HUES48 (cell line): ENCODE measurements around the gene TIMM44.
"Not testable (repeated sequence)": the region's sequence is repeated elsewhere in the genome, so short reads cannot be mapped to it uniquely, and the experiment has no call there.

Source experiments
- H3K27ac ChIP-seq: one replicate; pipeline ENCODE4 v1.7.0; 2013; ENCODE audit warnings: low read depth, low read length, inconsistent platforms
- H3K27me3 ChIP-seq: 2 replicates; pipeline ENCODE4 v1.6.1; 2013; ENCODE audit warnings: mild to moderate bottlenecking, low read length; ENCODE audit not compliant: control insufficient read depth, insufficient read depth
- H3K36me3 ChIP-seq: 2 replicates; pipeline ENCODE4 v1.6.1; 2013; ENCODE audit warnings: low read length; ENCODE audit not compliant: control insufficient read depth, insufficient read depth
- H3K4me1 ChIP-seq: 2 replicates; pipeline ENCODE4 v1.6.1; 2013; ENCODE audit warnings: mild to moderate bottlenecking, low read length; ENCODE audit not compliant: control insufficient read depth, insufficient read depth
- H3K4me3 ChIP-seq: 2 replicates; pipeline ENCODE4 v1.5.1; 2013; ENCODE audit warnings: mild to moderate bottlenecking, low read depth, low read length
- H3K9ac ChIP-seq: 2 replicates; pipeline ENCODE4 v1.6.1; 2013; ENCODE audit warnings: mild to moderate bottlenecking, low read depth, low read length, moderate library complexity
- H3K9me3 ChIP-seq: 2 replicates; pipeline ENCODE4 v1.6.1; 2013; ENCODE audit warnings: low read length; ENCODE audit not compliant: control insufficient read depth, insufficient read depth

Gene TIMM44

GRCh38 chr19:7894612-7895309 is 48.7 kb downstream of the TIMM44 start:
- Histone ChIP-seq H3K36me3 (peaks cover 7% of the 10 kb centered on the region; the same call in 1 of the 2 replicates), H3K4me3 (no peak overlapping the region), H3K27ac (no peak overlapping the region), H3K4me1 (no peaks in the 10 kb centered on the region; the same call in 1 of the 2 replicates), H3K9me3 (no peaks in the 10 kb centered on the region), H3K9ac (no peak overlapping the region), H3K27me3 (no peaks in the 10 kb centered on the region)

GRCh38 chr19:7893362-7894101 is 49.9 kb downstream of the TIMM44 start:
- not testable (repeated sequence) for H3K4me1 ChIP-seq, H3K4me3 ChIP-seq, H3K27ac ChIP-seq, H3K9ac ChIP-seq, H3K36me3 ChIP-seq, H3K27me3 ChIP-seq, H3K9me3 ChIP-seq

- Histone ChIP-seq H3K9me3 (no peaks in the 10 kb centered on the region), H3K4me3 (peak overlapping the region; percentile 70), H3K4me1 (no peaks in the 10 kb centered on the region), H3K27ac (no peak overlapping the region), H3K27me3 (peaks cover 7% of the 10 kb centered on the region; the same call in 1 of the 2 replicates), H3K36me3 (no peaks in the 10 kb centered on the region), H3K9ac (peak overlapping the region; percentile 44; the same call in 1 of the 2 replicates)
Observed at GRCh38 chr19:7888826-7889217, 54.6 kb downstream of the TIMM44 start.

GRCh38 chr19:7888145-7888825 is 55.2 kb downstream of the TIMM44 start, which contains the start of gene LRRC8E:
TSS of gene LRRC8E (plus strand) at chr19:7888510. CDS start at chr19:7895604, 7,094 bp downstream.
- peak within 1 kb of the TSS; percentile 44; the same call in 1 of the 2 replicates for H3K9ac ChIP-seq
- no peaks in the 10 kb centered on the region for H3K36me3 ChIP-seq
- H3K4me1 ChIP-seq: no peaks in the 10 kb centered on the region
- no peaks in the 10 kb centered on the region for H3K9me3 ChIP-seq
- H3K27ac ChIP-seq: no peak within 1 kb of the TSS
- peak within 1 kb of the TSS; percentile 70 for H3K4me3 ChIP-seq
- peaks cover 7% of the 10 kb centered on the region; the same call in 1 of the 2 replicates for H3K27me3 ChIP-seq

- H3K36me3 ChIP-seq: no peaks in the 10 kb centered on the region
- no peak overlapping the region for H3K9ac ChIP-seq
- no peak overlapping the region for H3K4me3 ChIP-seq
- H3K4me1 ChIP-seq: no peaks in the 10 kb centered on the region
- no peaks in the 10 kb centered on the region for H3K9me3 ChIP-seq
- peaks cover 7% of the 10 kb centered on the region; the same call in 1 of the 2 replicates for H3K27me3 ChIP-seq
- H3K27ac ChIP-seq: no peak overlapping the region
Observed at GRCh38 chr19:7887408-7888144, 55.9 kb downstream of the TIMM44 start.

- no peaks in the 10 kb centered on the region for H3K36me3 ChIP-seq
- H3K4me3 ChIP-seq: no peak overlapping the region
- H3K9ac ChIP-seq: no peak overlapping the region
- peaks cover 7% of the 10 kb centered on the region; the same call in 1 of the 2 replicates for H3K27me3 ChIP-seq
- no peaks in the 10 kb centered on the region for H3K4me1 ChIP-seq
- no peak overlapping the region for H3K27ac ChIP-seq
- no peaks in the 10 kb centered on the region for H3K9me3 ChIP-seq
Observed at GRCh38 chr19:7885818-7886217, 57.6 kb downstream of the TIMM44 start.

GRCh38 chr19:7883796-7884570 is 59.5 kb downstream of the TIMM44 start:
- Histone ChIP-seq H3K27ac (no peak overlapping the region), H3K4me3 (no peak overlapping the region), H3K27me3 (peaks cover 6% of the 10 kb centered on the region; the same call in 1 of the 2 replicates), H3K9ac (no peak overlapping the region), H3K9me3 (no peaks in the 10 kb centered on the region), H3K36me3 (no peaks in the 10 kb centered on the region), H3K4me1 (no peaks in the 10 kb centered on the region)

- Histone ChIP-seq H3K36me3 (no peaks in the 10 kb centered on the region), H3K27me3 (no peaks in the 10 kb centered on the region), H3K27ac (no peak overlapping the region), H3K9ac (no peak overlapping the region), H3K4me1 (no peaks in the 10 kb centered on the region), H3K9me3 (no peaks in the 10 kb centered on the region), H3K4me3 (no peak overlapping the region)
Observed at GRCh38 chr19:7883105-7883504, 60.4 kb downstream of the TIMM44 start.

- no peaks in the 10 kb centered on the region for H3K4me1 ChIP-seq
- no peaks in the 10 kb centered on the region for H3K27me3 ChIP-seq
- H3K9ac ChIP-seq: no peak overlapping the region
- no peaks in the 10 kb centered on the region for H3K36me3 ChIP-seq
- H3K9me3 ChIP-seq: no peaks in the 10 kb centered on the region
- H3K4me3 ChIP-seq: no peak overlapping the region
- no peak overlapping the region for H3K27ac ChIP-seq
Observed at GRCh38 chr19:7881910-7882309, 61.6 kb downstream of the TIMM44 start.

- H3K27me3 ChIP-seq: no peaks in the 10 kb centered on the region
- no peaks in the 10 kb centered on the region for H3K4me1 ChIP-seq
- no peaks in the 10 kb centered on the region for H3K36me3 ChIP-seq
- no peaks in the 10 kb centered on the region for H3K9me3 ChIP-seq
- no peak overlapping the region for H3K27ac ChIP-seq
- H3K9ac ChIP-seq: no peak overlapping the region
- H3K4me3 ChIP-seq: no peak overlapping the region
Observed at GRCh38 chr19:7879836-7880235, 63.6 kb downstream of the TIMM44 start.
